GM21360 (cell line): ENCODE data around the gene UBE2O.
"Not testable (repeated sequence)": the region's sequence is repeated elsewhere in the genome, so short reads cannot be mapped to it uniquely, and the experiment has no call there.

Experiments used
- ATAC-seq: cut with Tn5 transposase; IDR thresholded peaks from one replicate; pipeline ENCODE4 v1.9.1; 2021; ENCODE audit warnings: mild to moderate bottlenecking, moderate library complexity; ENCODE audit not compliant: unreplicated experiment

Gene UBE2O

DNA sequence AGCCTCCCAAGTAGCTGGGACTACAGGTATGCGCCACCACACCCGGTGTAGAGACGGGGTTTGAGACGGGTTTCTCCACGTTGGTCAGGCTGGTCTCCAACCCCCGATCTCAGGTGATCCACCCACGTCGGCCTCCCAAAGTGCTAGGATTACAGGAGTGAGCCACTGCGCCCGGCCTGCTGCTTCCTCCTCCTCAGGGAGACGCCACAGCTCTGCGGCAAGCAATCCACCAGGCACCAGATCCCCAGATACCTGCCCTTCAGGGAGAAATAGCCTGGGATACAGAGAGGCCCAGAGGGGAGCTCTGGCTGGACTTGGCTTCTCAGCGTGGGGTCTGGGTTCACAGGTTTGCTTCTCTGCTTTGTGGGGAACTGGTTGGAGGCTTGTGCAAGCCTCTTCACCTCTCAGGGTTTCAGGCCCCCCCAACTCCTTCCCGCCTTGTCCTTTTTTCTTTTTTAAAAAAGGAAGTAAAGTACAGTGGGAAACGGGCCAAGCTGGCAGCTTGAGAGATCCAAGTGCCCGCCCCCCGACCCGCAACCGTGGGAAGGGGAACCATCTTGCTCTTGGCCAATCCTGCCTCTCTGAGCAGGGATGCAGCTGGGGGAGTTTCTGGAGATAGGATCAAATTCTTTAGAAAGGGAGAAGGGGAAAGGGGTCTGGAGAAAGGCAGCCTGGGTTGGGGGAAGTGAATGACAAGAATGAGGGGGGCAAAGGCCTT, 71.2 kb downstream of the UBE2O start:
- no peak for ATAC-seq

DNA sequence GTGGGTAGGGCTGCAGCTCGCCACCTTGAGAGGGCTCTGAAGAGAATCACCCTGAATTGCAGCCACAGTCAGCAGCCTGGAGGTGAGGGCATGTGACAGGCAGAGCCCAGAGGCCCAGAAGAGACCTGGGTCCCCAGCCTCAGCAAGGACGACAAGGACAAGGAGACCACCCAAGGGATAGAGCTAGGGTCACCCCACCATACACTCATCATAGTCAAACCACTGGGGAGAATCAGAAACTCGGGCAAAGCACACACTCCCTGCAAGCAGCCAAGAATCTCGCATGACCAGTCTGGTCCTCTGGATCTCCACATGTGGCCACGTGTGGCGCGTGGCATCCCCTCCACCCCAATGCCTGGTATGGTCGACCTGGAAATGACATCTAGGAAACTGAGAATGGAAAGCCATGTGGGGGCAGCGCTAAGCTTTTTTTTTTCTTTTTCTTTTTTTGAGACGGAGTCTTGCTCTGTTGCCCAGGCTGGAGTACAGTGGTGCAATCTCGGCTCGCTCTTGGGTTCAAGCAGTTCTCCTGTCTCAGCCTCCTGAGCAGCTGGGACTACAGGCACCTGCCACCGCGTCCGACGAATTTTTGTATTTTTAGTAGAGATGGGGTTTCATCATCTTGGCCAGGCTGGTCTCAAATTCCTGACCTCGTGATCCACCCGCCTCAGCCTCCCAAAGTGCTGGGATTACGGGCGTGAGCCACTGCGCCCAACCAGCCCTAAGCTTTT, 73.1 kb downstream of the UBE2O start:
- no peak for ATAC-seq

DNA sequence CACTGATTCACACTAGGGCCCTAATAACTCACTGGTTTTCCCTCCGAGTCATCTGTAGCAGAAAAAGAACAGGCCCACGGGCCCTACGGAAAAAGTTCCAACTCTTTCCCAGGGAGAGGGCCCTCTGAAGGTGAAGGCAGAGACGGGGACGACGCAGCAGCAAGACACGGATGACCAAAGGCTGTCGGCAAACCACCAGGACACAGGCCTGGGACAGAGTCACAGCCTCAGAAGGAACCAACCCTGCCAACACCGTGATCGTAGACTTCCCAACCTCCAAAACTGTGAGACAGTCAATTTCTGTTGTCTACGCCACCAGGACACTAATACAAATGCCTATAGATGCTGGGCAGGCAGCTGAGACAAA, 73.7 kb downstream of the UBE2O start:
- ATAC-seq, result no peak

DNA sequence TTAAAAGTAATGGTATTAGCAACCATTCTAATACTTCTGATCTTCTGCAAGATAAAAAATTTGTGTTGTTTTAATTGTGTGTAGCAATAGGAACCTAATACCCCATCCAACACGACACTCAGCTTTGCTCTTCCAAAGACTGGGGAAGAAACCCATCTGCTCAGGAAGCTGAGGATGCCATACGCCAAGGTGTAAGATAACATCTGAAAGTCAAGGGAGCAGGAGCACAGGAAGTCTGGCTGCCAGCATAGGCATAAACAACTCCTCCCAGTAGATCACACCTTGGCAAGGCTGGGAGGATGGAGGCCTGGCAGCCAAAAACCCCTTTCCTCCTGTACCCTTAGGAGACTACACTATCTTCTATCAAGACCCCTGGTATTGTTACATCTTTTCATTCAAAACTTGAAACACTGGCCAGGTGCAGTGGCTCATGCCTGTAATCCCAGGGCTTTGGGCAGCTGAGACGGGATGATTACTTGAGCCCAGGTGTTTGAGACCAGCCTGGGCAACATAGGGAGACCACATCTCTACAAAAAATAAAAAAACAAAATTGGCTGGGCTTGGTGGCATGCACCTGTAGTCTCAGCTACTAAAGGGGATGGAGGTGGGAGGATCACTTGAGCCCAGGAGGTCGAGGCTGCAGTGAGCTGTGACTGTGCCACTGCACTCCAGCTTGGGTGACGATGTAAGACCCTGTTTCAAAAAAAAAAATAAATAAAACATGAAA, 74.2 kb downstream of the UBE2O start:
- no peak for ATAC-seq

DNA sequence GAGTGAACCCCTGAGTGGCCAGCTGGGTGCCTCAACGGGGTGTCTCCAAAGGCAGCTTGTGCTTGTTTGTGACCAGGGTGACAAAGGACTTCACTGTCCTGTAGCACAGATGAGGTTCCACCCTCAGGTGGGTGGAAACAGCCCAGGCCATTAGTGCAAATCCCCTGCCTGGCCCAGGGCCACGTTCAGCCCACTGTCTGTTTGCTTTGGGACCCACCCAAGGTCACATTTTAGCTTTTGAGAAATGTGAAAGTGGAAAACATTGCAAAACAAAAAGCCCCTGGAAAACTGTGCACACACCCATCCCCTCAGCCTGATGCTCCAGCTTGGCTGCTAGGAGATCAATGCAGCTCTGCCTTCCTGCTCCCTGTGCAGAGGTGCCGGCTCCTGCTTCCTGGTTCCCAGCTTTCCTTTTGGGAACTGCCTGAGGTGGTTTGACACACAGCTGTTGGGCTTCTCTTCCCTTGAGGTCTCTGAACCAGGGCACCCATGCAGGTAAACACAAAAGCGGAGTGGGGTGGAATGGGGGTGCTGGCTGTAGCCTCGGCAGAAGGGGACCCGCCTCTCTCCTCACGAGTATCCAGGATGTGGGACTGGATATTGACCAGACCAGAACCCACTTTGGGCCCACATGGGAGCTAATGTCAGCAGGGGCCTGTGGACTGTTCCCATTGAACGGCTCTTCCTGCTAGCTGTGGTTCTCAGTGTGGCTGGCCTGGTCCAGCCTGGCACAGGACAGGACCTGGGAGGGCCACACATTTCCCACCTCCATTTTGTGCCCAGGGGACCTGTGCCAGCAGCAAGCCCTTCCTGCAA, 76.4 kb downstream of the UBE2O start:
- no peak for ATAC-seq

DNA sequence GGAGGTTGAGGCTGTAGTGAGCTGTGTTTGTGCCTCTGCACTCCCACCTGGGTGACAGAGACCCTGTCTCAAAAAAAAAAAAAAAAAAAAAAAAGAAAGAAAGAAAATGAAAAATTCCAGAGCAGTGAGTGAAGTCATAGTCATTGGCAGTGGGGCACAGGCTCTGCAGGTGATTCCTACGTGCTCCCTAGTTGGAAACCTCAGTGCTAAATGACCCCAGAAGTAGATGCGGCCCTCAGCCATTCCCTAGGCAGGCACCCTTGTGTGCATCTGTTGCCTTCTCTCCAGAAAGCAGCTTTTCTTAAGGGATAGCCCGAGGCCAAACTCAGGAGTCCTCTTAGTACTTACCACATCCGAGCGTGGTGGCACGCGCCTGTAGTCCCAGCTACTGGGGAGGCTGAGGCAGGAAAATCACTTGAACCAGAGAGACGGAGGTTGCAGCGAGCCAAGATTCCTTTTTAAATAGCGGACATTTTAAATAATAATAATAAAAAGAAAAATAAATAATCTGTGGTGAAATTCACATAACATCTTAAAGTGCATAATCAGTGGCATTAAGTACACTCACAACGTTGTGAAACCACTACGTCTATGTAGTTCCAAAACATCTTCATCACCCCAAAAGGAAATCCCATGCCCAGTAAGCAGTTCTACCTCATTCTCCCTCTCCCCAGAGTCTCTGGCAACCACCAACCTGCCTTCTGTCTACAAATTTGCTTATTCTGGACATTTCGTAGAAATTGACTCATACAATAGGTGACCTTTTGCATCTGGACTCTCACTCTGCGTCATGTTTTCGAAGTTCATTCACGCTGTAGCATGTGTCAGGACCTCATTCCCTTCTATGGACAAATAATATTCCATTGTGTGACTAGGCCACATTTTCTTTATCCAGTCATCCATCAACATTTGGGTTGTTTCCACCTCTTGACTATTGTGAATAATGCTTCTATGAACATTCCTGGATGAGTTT, 81.0 kb downstream of the UBE2O start:
- ATAC-seq, result no peak

DNA sequence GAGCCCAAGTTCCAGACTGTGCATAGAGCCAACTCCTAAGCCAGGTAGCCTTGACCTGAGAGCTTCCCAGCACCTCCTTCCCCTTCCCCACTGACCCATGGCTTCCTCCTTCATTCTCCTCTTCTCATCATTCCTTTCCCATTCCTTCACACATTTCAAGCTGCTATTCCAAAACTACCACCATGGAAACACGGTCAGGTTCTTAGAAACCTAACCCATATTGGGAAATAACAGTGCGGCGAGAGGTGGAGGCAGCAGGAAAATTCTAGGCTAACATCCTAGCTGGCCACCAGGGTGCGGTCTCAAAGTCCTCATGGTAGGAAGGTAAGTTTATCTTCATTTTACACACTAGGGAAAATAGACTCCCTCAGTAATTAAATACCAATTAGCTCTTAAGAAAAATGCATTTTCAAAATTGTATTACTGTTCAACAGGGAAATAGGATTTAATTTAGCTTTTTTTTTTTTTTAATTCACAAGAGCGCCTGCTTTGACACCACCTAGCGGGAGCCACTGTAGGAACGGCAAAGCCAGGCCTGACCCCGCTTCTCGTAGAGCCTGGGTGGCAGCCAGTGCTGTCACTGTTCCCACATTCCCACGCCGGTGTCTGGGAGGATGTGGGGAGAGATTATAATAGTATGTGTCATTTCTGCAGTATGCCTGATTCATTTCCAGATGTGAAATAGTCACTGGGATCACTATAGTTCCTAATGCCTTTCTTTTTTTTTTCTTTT, 82.5 kb downstream of the UBE2O start:
- ATAC-seq, result no peak

DNA sequence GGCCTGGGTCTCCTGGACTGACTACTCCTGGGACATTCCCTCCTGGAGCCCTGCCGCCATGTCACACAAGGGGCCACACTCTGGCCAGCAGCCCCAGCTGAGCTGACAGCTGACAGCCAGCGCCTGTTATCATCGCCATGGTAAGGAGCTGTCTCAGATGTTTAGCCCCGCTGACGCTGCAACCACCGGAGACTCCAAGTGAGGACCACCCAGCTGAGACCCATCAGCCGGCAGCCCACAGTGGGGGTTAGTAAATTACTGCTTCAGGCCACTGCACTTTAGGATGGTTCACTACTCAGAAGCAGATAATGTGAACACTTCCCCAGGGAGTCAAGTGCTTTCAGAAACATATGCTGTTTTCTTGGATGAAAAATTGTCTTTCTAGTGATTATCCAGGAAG, 83.1 kb downstream of the UBE2O start:
- ATAC-seq, result no peak

DNA sequence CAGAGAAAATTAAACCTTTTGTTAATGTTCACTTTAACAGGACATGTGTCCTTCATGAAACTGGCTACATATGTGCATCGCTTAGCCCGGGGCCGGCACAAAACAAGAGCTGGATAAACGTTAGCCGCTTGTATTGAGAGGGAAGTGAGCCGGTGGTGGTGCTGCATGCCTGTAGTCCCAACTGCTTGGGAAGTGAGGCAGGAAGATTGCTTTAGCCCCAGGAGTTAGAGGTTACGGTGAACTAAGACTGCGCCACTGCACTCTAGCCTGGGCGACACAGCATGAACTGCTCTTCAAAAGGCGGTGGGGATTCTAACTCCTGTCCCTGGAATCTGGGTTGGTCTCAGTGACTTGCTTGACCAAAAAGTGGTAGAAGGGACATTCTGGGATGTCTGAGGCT, 83.6 kb downstream of the UBE2O start:
- no peak for ATAC-seq

DNA sequence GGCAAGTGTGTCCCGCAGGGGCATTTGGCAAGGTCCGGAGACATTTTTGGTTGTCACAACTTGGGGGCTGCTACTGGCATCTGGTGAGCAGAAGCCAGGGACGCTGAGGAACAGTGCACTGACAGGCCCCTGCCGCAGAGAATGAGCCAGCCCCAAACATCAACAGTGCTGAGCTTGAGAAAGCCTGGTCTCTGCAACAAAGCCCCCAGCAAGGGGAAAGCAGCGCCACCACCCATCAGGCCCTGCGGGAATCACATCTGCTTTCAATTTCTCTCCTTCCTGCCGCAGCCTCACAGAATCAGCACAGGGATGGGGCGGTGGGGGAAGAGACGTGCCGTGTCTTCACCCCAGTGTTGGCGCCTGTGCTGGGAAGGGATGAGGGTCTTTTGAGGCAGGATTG, 84.4 kb downstream of the UBE2O start:
- no peak for ATAC-seq

DNA sequence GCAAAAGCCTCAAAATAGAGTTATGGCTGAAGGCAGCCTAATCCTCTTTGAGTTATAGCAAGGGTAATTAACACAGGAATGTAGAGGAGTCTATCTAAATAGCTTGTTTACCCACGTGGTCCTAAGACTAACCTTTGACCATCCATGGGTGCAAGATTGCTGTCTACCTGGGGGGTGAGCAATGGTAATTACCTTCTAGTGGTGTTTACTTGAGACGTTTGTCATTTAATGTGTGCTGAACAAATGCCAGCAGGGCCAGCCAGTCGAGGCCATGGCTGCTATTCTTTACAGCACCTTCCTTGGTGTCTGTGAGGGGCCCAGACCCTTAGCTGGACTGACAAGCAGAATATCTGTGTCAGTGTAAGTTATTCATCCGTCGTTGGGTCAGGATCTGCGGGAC, 85.3 kb downstream of the UBE2O start:
- no peak for ATAC-seq

DNA sequence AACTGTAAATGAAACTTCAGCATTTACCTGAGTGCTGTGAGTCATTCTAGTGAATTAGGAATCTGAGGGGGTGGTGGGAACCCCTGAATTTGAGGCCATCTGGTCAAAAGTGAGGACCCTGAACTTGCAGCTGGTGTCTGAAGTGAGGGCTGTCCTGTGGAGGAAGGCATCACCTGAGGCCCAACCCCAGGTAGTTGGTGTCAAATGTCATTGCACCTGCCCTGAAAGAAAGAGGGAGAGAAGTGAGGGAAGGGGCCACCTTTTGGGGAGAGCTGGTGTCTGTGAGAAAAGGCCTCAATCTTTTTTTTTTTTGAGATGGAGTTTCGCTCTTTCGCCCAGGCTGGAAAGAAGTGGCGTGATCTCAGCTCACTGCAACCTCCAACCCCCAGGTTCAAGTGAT, 86.7 kb downstream of the UBE2O start:
- ATAC-seq, result no peak

DNA sequence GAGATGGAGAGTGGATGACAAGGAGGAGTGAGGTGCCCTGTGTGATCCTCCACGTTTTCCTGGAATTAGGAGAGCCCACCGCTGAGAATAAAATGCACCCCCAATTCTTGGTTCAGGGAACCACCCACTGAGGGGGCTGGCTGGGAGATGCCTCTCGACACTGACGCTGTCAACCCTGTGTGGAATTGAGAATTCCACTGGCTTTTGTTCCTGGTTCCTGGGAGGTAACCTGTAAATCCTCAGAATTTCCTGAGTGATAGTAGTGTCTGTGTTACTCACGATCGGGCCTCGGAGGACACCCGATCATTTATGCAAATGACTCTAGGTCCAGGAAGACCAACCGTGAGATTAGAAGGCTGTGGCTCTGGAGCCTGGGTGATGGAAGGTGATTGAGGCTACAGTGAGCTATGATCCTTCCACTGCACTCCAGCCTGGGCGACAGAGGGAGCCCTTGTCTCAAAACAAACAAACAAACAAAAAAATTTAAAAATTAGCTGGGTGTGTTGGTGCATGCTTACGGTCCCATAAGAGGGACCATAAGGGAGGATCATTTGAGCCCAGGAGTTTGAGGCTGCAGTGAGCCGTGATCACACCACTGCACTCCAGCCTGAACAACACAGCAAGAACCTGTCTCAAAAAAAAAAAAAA, 87.6 kb downstream of the UBE2O start:
- no peak for ATAC-seq

DNA sequence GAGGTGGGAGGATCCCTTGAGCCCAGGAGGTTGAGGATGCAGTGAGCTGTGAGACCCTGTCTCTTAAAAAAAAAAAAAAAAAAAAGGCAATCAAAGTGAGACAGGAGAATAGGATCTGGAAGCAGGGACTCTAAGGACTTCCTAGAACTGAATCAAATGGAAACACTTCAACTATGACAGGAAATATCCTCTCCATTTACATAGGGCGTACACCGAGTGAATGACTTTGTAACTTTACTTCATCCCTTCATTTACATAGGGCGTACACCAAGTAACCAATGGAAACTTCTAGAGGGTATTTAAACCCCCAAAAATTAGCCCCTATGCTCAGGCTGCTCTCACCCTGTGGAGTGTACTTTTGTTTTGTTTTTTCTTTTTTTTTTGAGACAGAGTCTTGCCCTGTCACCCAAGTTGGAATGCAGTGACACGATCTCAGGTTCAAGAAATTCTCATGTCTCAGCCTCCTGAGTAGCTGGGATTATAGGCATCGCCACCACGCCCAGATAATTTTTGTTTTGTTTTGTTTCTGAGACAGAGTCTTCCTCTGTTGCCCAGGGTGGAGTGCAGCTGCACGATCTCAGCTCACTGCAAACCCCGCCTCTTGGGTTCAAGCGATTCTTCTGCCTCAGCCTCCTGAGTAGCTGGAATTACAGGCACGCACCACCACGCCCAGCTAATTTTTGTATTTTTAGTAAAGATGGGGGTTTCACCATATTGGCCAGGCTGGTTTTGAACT, 89.7 kb downstream of the UBE2O start:
- ATAC-seq, result no peak

DNA sequence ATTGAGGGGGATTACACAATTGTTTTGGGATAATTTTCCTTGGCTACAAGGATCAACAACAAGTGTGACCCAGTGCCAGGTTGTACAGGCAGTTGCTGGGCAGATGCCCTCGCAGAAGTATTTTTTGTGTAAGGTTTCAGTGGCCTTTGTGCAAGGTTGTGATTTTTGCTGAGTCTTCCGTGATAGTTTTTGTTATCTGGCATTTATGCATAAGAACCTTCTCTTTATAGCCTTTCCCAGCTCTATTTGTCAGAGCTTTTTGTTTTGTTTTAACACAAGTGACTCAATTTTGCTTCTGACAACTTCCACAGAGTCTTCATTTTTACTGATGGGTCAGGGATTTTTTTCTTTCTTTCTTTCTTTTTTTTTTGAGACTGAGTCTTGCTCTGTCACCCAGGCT, 92.5 kb downstream of the UBE2O start:
- ATAC-seq, result no peak

DNA sequence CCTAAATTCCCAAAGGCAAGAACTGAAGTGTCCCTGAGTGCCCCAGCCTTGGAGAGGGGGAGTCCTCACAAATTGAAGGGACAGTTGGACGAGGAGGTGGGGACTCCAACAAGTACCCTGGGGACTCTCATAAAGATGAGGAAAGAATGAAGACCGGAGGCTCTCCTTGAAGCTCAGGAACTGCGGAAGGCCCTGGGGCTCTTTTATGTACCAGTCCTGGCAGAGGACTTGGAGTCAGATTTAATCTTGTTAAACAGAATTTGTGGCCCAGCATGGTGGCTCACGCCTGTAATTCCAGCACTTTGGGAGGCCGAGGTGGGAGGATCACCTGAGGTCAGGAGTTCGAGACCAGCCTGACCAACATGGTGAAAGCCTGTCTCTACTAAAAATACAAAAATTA, 93.2 kb downstream of the UBE2O start:
- not testable (repeated sequence) for ATAC-seq

DNA sequence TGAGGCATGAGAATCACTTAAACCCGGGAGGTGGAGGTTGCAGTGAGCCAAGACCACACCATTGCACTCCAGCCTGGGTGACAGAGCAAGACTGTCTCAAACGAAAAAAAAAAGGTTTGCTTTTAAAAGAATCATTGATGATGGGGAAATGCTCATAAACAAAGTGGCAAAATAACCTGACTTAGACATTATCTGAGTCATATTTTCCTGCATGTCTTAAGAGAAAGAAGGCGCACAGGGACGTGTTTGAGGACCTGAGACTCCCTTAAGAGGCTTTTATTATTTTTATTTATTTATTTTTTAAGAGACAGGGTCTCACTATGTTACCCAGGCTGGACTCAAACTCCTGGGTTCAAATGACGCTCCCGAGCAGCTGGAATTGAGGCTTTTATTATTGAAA, 93.6 kb downstream of the UBE2O start:
- ATAC-seq, result no peak

DNA sequence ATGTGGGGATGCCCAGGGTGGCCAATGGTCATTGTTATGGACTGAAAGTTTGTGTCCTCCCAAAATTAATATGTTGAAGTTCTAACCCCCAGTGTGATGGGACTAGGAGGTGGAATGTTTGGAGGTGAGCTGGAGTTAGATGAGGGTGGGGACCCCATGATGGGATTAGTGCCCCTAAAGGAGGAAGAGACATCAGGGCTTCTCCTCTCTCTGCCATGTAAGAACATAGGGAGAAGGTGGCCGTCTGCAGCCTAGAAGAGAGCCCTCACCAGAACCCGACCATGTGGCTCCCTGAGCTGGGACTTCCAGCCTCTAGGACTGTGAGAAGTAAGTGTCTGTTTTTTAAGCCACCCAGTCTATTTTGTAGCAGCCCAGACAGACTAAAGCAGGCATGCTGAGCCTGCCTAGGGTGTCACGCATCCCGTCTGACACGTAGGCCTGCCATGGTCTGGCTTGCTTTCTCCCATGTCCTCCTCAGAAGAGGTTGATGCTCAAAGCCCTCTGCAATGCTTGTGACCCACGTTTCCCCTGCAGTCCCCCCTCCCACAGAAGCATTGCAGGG, 95.3 kb downstream of the UBE2O start:
- ATAC-seq, result no peak
